HepG2 (cell line): ENCODE results near the gene ENTHD1. TPM values are rescaled to one million over a fixed set of nuclear protein-coding genes. Genes with fewer than 3 reads are reported as not detected.

Experiments used
- ATAC-seq: fragments of 200-7000 bp; cut with Tn5 transposase; 3 replicates; pipeline ENCODE4 v1.9.1; 2020; ENCODE audit warnings: mild to moderate bottlenecking, moderate library complexity
- BruUV-seq: library from RNA; stranded (reverse); fragments of 400-500 nt; replicated peaks from 2 replicates; lab custom pipeline; 2021; lab: Mats Ljungman, UMichigan
- CTCF ChIA-PET: fragments of 300-600 bp; formaldehyde crosslinking; extraction: SDS; loops from one replicate; lab custom pipeline; 2021; ENCODE audit warnings: low total read pairs, inconsistent platforms, low intra/inter-chr PET ratio; lab: Yijun Ruan, JAX
- POLR2A ChIA-PET: fragments of 350-600 bp; sonication (Branson Sonifier 250); formaldehyde crosslinking; loops from one replicate; lab custom pipeline; 2020; ENCODE audit warnings: antibody characterized with exemption, inconsistent platforms; lab: Yijun Ruan, JAX
- DNase-seq: peaks from one replicate; pipeline ENCODE4 v3.0.0-alpha.2; 2015; ENCODE audit warnings: low spot score
- FAIRE-seq: peaks from 3 replicates; lab custom pipeline; 2011; peaks lifted over from hg19 to GRCh38; lab: Jason Lieb, UNC
- H2AFZ ChIP-seq: one replicate; pipeline ENCODE4 v1.6.1; 2011; ENCODE audit warnings: low read length, inconsistent platforms
- H3K27ac ChIP-seq: fragments of 300-600 bp; 3 replicates; pipeline ENCODE4 v1.8.0; 2011; ENCODE audit warnings: mixed run types, mild to moderate bottlenecking, mixed read lengths, low read length, inconsistent platforms; ENCODE audit not compliant: insufficient read depth; ENCODE audit errors: extremely low read length
- H3K27me3 ChIP-seq, 2 experiments: fragments of 200-600 bp in 1 of 2; 2 replicates in 1 of 2; 3 replicates in 1 of 2; pipeline versions ENCODE4 v1.6.0 to v1.8.0; 2011; ENCODE audit warnings: low read length in 2 of 2, mild to moderate bottlenecking in 2 of 2, moderate library complexity in 2 of 2, inconsistent platforms in 1 of 2; ENCODE audit not compliant: insufficient read depth in 2 of 2, control insufficient read depth in 1 of 2
- H3K36me3 ChIP-seq, 2 experiments: fragments of 200-600 bp in 1 of 2; replicated peaks in 1 of 2; 2 replicates in 1 of 2; 3 replicates in 1 of 2; pipeline versions ENCODE4 v1.5.1 to v1.8.0; 2011; ENCODE audit warnings: low read length in 2 of 2, inconsistent platforms in 1 of 2; ENCODE audit not compliant: insufficient read depth in 2 of 2, control insufficient read depth in 1 of 2
- H3K4me1 ChIP-seq: 2 replicates; pipeline ENCODE4 v1.5.1; 2012; ENCODE audit warnings: low read length, inconsistent platforms; ENCODE audit not compliant: insufficient read depth
- H3K4me2 ChIP-seq: 2 replicates; pipeline ENCODE4 v1.6.0; 2011; ENCODE audit warnings: low read depth, low read length, inconsistent platforms
- H3K4me3 ChIP-seq, 3 experiments: fragments of 200-600 bp in 1 of 3; sonication (generic), shearing (Covaris generic) in 1 of 3; replicated peaks in 1 of 3; 2 replicates each; pipeline ENCODE4 v1.5.1; 2011 to 2016; ENCODE audit warnings: low read length in 3 of 3, inconsistent platforms in 2 of 3, low read depth in 2 of 3, mild to moderate bottlenecking in 2 of 3, control low read depth in 1 of 3, mixed read lengths in 1 of 3; ENCODE audit not compliant: insufficient read depth in 1 of 3
- H3K79me2 ChIP-seq: one replicate; pipeline ENCODE4 v1.6.1; 2011; ENCODE audit warnings: low read length, inconsistent platforms; ENCODE audit not compliant: insufficient read depth
- H3K9ac ChIP-seq: 2 replicates; pipeline ENCODE4 v1.6.0; 2011; ENCODE audit warnings: mild to moderate bottlenecking, low read depth, low read length, inconsistent platforms; ENCODE audit not compliant: insufficient read depth
- H3K9me3 ChIP-seq: 2 replicates; pipeline ENCODE4 v1.5.1; 2012; ENCODE audit warnings: mild to moderate bottlenecking, low read length
- H4K20me1 ChIP-seq: 2 replicates; pipeline ENCODE4 v1.6.0; 2011; ENCODE audit warnings: inconsistent platforms, mild to moderate bottlenecking, low read length, moderate library complexity; ENCODE audit not compliant: insufficient read depth
- CC2D1A ChIP-seq: sonication (generic); formaldehyde crosslinking; IDR thresholded peaks from 2 replicates; pipeline ENCODE4 v1.8.1; 2023; ENCODE audit warnings: mild to moderate bottlenecking, missing genetic modification reagents
- HNF4G ChIP-seq, 2 experiments: sonication (generic) in 1 of 2; formaldehyde crosslinking in 1 of 2; IDR thresholded peaks; 2 replicates each; pipeline versions ENCODE4 v1.4.0 to v1.6.1; 2011 to 2020; ENCODE audit warnings: borderline replicate concordance in 2 of 2, low read depth in 2 of 2, mild to moderate bottlenecking in 2 of 2, low read length in 1 of 2, missing genetic modification reagents in 1 of 2, moderate library complexity in 1 of 2
- KAT7 ChIP-seq: IDR thresholded peaks from 2 replicates; pipeline ENCODE4 v1.6.1; 2018; ENCODE audit warnings: borderline replicate concordance, missing compliant biosample characterization
- MLLT10 ChIP-seq: sonication (generic); formaldehyde crosslinking; IDR thresholded peaks from 2 replicates; pipeline ENCODE4 v1.4.0; 2020; ENCODE audit warnings: missing genetic modification reagents
- POLR2G ChIP-seq: fragments of 200-400 bp; formaldehyde crosslinking; IDR thresholded peaks from 2 replicates; pipeline ENCODE4 v1.6.1; 2018; ENCODE audit warnings: mild to moderate bottlenecking, low read depth, low read length, moderate library complexity
- RAD51 ChIP-seq: fragments of 450-650 bp; IDR thresholded peaks from 2 replicates; pipeline ENCODE4 v1.6.1; 2016; ENCODE audit warnings: borderline replicate concordance
- REPIN1 ChIP-seq: sonication (generic); formaldehyde crosslinking; IDR thresholded peaks from 2 replicates; pipeline ENCODE4 v1.8.0; 2022; ENCODE audit warnings: missing genetic modification reagents, low read depth, mild to moderate bottlenecking, borderline replicate concordance
- SKIL ChIP-seq: sonication (generic); formaldehyde crosslinking; IDR thresholded peaks from 2 replicates; pipeline ENCODE4 v1.8.0; 2022; ENCODE audit warnings: missing genetic modification reagents, mild to moderate bottlenecking, moderate library complexity, borderline replicate concordance
- ZBTB21 ChIP-seq: sonication (generic); formaldehyde crosslinking; IDR thresholded peaks from 2 replicates; pipeline ENCODE4 v1.4.0; 2020; ENCODE audit warnings: missing genetic modification reagents
- ZFP36 ChIP-seq: fragments of 150-350 bp; IDR thresholded peaks from 2 replicates; pipeline ENCODE4 v1.6.1; 2018; ENCODE audit warnings: borderline replicate concordance, low read length, low read depth; ENCODE audit not compliant: partially characterized antibody
- ZNF20 ChIP-seq: sonication (generic); formaldehyde crosslinking; IDR thresholded peaks from 2 replicates; pipeline ENCODE4 v1.4.0; 2020; ENCODE audit warnings: mild to moderate bottlenecking, moderate library complexity, missing genetic modification reagents
- ZNF513 ChIP-seq: sonication (generic); formaldehyde crosslinking; conservative IDR thresholded peaks from 2 replicates; pipeline ENCODE4 v1.5.0; 2020; ENCODE audit warnings: missing genetic modification reagents
- ZNF572 ChIP-seq: sonication (generic); formaldehyde crosslinking; IDR thresholded peaks from 2 replicates; pipeline ENCODE4 v1.5.1; 2020; ENCODE audit warnings: mild to moderate bottlenecking, missing genetic modification reagents
- ZNF790 ChIP-seq: sonication (generic); formaldehyde crosslinking; IDR thresholded peaks from 2 replicates; pipeline ENCODE4 v1.8.0; 2022; ENCODE audit warnings: missing genetic modification reagents, mild to moderate bottlenecking, borderline replicate concordance
- WGBS: methylation state at CpG from one replicate; pipeline ENCODE4 v1.1.6; 2017; ENCODE audit warnings: low lambda C conversion rate; 5-methylcytosine and 5-hydroxymethylcytosine counted together
- in situ Hi-C: cut with HindIII; loops from 2 replicates; pipeline ENCODE4 v1.10.0; 2017; ENCODE audit warnings: low pct_unique_long_range_greater_than_20kb; ENCODE audit not compliant: extremely low pct_ligation_motif_present
- intact Hi-C: fragments of 100-400 bp; cut with micrococcal nuclease; formaldehyde crosslinking; loops from one replicate; pipeline ENCODE4 v1.10.0; 2022; ENCODE audit not compliant: unreplicated experiment
- polyA plus RNA-seq, 8 experiments: library from polyadenylated mRNA; depleted of rRNA in 3 of 8; stranded (reverse) in 7 of 8; unstranded in 1 of 8; fragments of >200 nt; fragmentation: Illumina TruSeq in 4 of 8; extraction: Trizol in 4 of 8; gene quantifications; 2 replicates each; pipeline versions ENCODE4 v1.2.1 to v1.2.3, GENCODE V29; 2011 to 2016; ENCODE audit warnings: low read depth in 4 of 8, missing spikeins in 1 of 8, mixed read lengths in 1 of 8; ENCODE audit not compliant: insufficient read depth in 1 of 8
- total RNA-seq, 5 experiments: library from RNA; depleted of rRNA; stranded (reverse); fragments of >200 nt; fragmentation: Illumina TruSeq; extraction: Trizol; gene quantifications; 2 replicates each; pipeline ENCODE4 v1.2.3, GENCODE V29; 2016; ENCODE audit warnings: low read depth in 1 of 5
- TF ChIP-seq, protein P1 (sequence below): sonication (generic); formaldehyde crosslinking; IDR thresholded peaks from 2 replicates; pipeline ENCODE4 v1.4.0; 2020; ENCODE audit warnings: missing genetic modification reagents
- TF ChIP-seq, protein P2 (sequence below): IDR thresholded peaks from 2 replicates; pipeline ENCODE4 v1.6.1; 2018; ENCODE audit warnings: missing genetic modification reagents

The ENTHD1 gene
- total and polyA plus RNA-seq, 2 of the 13 experiments (the other 11 are each of a cell fraction or from before 2014, with no cell fraction given): not detected

DNA sequence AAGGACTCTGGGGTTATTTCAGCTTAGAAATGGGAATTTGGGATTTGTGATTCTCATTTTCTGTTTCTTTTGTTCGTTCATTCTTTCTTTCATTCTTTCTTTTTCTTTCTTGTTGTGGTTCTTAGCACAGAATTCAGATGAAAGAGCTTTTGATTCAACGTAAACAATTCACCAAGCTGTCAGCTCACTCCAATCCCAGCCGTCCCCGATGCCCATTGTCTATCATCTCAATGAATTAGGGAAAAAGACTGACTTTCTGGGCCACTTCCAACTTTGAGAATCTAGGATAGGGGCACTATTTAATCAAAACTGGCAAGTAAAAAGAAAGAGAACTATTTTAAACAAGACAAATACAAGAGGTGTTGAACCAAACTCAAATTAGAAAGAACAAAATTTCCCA lies 41.6 kb upstream of the ENTHD1 start:
- no peak overlapping the region for H3K4me2 ChIP-seq
- intact Hi-C loops: no loop called here
- ATAC-seq: no peak
- no TSS peak for BruUV-seq
- peaks cover 0 to 31% of the 10 kb centered on the region in 2 experiments; a peak in 3 of 5 replicates for H3K27me3 ChIP-seq
- no peaks in the 10 kb centered on the region for H3K36me3 ChIP-seq
- TF ChIP-seq SKIL (CRISPR knock-in tag): no peak
- TF ChIP-seq, protein P1, sequence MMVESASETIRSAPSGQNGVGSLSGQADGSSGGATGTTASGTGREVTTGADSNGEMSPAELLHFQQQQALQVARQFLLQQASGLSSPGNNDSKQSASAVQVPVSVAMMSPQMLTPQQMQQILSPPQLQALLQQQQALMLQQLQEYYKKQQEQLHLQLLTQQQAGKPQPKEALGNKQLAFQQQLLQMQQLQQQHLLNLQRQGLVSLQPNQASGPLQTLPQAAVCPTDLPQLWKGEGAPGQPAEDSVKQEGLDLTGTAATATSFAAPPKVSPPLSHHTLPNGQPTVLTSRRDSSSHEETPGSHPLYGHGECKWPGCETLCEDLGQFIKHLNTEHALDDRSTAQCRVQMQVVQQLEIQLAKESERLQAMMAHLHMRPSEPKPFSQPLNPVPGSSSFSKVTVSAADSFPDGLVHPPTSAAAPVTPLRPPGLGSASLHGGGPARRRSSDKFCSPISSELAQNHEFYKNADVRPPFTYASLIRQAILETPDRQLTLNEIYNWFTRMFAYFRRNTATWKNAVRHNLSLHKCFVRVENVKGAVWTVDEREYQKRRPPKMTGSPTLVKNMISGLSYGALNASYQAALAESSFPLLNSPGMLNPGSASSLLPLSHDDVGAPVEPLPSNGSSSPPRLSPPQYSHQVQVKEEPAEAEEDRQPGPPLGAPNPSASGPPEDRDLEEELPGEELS (CRISPR knock-in tag): no peak
- no peak for TF ChIP-seq REPIN1 (CRISPR knock-in tag)
- TF ChIP-seq, protein P2, sequence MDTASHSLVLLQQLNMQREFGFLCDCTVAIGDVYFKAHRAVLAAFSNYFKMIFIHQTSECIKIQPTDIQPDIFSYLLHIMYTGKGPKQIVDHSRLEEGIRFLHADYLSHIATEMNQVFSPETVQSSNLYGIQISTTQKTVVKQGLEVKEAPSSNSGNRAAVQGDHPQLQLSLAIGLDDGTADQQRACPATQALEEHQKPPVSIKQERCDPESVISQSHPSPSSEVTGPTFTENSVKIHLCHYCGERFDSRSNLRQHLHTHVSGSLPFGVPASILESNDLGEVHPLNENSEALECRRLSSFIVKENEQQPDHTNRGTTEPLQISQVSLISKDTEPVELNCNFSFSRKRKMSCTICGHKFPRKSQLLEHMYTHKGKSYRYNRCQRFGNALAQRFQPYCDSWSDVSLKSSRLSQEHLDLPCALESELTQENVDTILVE: no peak
- no peak for TF ChIP-seq ZNF20
- no peak for TF ChIP-seq HNF4G (IDR thresholded peaks at IDR 0.05; ENCODE audit: borderline replicate concordance, low read depth, low read length)
- TF ChIP-seq HNF4G (CRISPR knock-in tag; IDR thresholded peaks at IDR 0.05; ENCODE audit: borderline replicate concordance, low read depth): no peak
- TF ChIP-seq KAT7 (CRISPR knock-in tag): no peak
- no peak for TF ChIP-seq RAD51
- TF ChIP-seq ZFP36: no peak
- TF ChIP-seq POLR2G: no peak
- TF ChIP-seq ZNF513 (CRISPR knock-in tag): no peak
- TF ChIP-seq ZNF572 (CRISPR knock-in tag): no peak
- no peak for TF ChIP-seq MLLT10 (CRISPR knock-in tag)
- TF ChIP-seq ZNF790 (CRISPR knock-in tag): no peak
- TF ChIP-seq CC2D1A (CRISPR knock-in tag): no peak
- no peak for TF ChIP-seq ZBTB21 (CRISPR knock-in tag)
- TF ChIP-seq, all 625 proteins: peak for 0
- DNase-seq (no peak), FAIRE-seq (no peak)
- Histone ChIP-seq H3K27ac (no peak overlapping the region), H2AFZ (no peak overlapping the region), H3K4me3 (no peak overlapping the region), H3K9ac (no peak overlapping the region), H4K20me1 (no peaks in the 10 kb centered on the region), H3K4me1 (no peaks in the 10 kb centered on the region), H3K9me3 (no peaks in the 10 kb centered on the region), H3K79me2 (no peaks in the 10 kb centered on the region)
- ChIA-PET POLR2A (no interaction called here), CTCF (no interaction called here)
- WGBS: 24% methylated on average over 4 of the region's 4 CpGs
- in situ Hi-C loops: no loop called here
